Esophagus muscularis mucosa (tissue), 3 donors: ENCODE data around the gene ITPR1.

Experiments used
- POLR2A ChIP-seq: fragments of 450-650 bp; IDR thresholded peaks from one replicate; pipeline ENCODE4 v1.6.1; 2017; ENCODE audit warnings: antibody characterized with exemption, moderate library complexity, mild to moderate bottlenecking, low read depth
- TF ChIP-seq, protein P1 (sequence below), 3 experiments: fragments of 200-600 bp in 2 of 3; fragments of 450-650 bp in 1 of 3; sonication (generic) in 2 of 3; IDR thresholded peaks; one replicate each; pipeline ENCODE4 v1.5.1; 2017 to 2019; ENCODE audit warnings: antibody characterized with exemption in 3 of 3, mild to moderate bottlenecking in 2 of 3, moderate library complexity in 1 of 3

DNA sequence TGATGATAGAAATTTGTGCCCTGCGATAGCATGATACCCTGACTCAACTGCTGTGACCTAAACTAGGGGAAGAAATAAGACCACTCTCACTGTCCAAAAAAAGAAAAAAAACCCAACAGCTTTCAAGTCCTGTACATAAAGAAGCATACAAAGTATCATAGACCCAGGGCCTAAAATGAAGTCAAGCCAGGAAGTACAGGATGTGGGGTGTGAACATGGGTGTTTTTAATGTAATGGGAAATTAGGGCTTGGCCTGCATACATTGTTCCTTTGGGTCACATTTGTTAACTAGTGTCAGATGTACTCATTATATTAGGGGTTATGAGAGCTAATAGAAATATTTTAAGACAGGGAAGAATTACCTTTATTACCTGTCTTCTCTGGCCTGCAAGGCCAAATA, 285.6 kb downstream of the ITPR1 start:
- no peak for TF ChIP-seq POLR2A
- TF ChIP-seq, protein P1, sequence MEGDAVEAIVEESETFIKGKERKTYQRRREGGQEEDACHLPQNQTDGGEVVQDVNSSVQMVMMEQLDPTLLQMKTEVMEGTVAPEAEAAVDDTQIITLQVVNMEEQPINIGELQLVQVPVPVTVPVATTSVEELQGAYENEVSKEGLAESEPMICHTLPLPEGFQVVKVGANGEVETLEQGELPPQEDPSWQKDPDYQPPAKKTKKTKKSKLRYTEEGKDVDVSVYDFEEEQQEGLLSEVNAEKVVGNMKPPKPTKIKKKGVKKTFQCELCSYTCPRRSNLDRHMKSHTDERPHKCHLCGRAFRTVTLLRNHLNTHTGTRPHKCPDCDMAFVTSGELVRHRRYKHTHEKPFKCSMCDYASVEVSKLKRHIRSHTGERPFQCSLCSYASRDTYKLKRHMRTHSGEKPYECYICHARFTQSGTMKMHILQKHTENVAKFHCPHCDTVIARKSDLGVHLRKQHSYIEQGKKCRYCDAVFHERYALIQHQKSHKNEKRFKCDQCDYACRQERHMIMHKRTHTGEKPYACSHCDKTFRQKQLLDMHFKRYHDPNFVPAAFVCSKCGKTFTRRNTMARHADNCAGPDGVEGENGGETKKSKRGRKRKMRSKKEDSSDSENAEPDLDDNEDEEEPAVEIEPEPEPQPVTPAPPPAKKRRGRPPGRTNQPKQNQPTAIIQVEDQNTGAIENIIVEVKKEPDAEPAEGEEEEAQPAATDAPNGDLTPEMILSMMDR (IDR thresholded peaks at IDR 0.05): no peak
